GM20431 (cell line): ENCODE data around the gene TRDN.
"Not testable (repeated sequence)": the region's sequence is repeated elsewhere in the genome, so short reads cannot be mapped to it uniquely, and the experiment has no call there.

Source experiments
- in situ Hi-C: fragments of 300-500 bp; cut with MseI, MboI; formaldehyde crosslinking; loops from one replicate; pipeline ENCODE4 v1.15.0; 2020; ENCODE audit warnings: low sequenced_read_pairs; ENCODE audit not compliant: unreplicated experiment

TRDN gene

DNA sequence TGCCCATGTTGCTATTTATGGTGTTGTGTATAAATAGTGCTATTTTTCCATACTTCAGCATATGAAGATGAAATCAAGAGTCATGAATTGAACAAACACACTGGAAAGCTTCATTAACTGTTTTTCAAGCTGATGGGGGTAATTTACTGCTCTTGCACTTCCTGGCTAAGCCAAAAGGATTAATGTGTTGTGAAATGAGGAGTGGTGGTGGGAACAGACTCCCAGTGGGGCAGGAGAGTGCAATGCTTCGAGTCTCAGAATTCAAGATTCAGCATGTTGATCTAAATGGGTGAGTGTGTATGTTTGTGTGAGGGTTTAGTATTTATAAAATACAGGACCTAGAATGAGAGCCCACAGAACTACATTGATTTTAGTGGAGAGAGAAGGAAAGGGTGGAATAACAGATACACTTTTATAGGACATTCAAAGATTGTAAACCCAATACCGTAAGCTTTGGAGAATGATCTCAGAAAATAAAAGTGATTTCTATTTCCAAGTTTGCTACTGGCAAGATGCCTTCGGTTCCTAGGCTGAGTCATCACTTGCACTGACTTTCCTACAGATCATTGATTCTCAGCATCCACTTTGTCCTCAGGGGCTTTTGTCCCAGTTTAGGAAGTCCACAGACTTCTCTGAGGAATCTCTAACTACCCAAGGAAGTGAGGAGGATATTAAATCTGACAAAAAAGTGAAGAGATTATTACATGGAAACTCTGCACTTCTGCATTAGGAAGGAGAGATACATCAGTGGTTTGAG lies 303.6 kb downstream of the TRDN start:
- in situ Hi-C loops, result no loop called here

DNA sequence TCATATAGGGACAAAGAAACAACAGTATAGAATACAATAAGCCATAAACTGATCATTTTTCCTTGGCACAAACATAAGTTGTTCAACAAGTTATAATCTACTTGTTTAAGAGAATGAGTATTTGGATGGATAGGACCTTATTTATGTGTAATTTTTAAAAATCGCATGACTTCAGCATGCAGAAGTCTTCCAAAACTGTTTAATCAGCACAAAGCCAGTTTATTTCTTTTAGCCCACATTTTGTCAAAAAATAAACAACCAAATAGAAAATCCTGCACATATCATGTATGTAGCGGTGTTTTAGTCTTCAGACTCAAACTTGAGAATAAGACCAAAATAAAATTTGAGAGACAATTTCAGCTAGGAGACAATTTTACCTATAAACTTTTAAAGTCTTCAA lies 304.7 kb downstream of the TRDN start:
- in situ Hi-C loops, result no loop called here

DNA sequence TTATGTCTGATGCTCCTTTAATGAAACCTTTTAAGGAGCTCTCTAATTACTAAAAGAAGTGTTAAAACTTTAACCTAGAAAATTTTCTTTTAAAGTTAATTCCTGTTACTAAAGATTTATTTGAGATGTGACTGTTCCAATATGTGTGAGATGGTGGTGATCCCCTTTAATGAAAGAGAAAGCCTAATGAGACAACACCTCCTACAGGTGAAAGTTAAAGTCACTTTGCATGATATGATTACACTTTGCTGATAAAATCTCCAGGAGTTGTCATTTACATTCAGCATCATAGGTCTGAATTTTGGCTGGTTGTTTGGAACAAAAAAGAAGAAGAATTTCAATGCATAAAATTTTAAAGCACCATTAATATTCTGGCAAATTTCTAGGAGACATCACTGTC lies 307.4 kb downstream of the TRDN start:
- in situ Hi-C loops, result no loop called here

DNA sequence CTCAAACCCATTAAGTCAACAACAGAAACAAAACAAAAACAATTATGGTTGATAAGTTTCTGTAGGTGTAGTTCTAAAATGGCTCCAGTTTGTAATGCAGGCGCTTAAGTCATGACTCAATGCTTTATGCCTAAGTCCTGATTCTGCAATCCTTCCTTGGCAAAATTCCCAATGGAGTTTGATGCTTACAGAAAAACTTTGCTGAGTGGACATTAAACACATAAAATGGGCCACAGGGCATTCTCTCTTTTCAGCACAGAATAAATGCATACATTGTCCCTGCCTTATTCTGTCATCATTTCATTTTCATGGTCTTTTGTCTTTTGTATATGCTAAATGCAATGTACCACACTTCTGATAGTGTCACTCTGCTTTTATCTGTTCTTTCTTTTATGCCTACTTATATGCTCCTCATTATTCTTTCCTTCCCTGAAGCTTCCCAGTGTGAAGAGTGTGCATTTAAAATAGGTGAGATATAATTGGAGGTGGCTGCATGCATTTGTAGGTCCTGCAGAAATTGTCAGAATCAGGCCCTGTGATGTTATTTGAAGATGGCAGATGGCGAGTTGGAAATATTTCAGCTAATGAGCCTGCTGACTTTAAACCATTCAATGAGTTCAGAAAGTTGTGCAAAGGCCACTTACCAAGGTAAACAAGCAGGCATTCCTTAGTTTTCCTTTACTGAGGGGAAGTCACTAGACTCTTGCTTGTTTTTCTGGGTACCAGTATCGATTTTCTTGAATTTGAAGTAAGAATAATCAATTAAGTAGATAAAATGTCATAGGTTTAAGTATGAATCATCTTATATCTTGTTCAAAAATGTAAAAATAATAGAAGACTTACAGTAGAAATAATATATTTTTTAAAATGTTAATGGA lies 313.1 kb downstream of the TRDN start:
- in situ Hi-C loops, result loop anchor here (25.0 kb wide), 1 partner anchor 461 kb away; no protein-coding TSS in a partner anchor

- in situ Hi-C loops, result loop anchor here (25.0 kb wide), 1 partner anchor 459 kb away; no protein-coding TSS in a partner anchor
Observed at GRCh38 chr6:123321020-123321419, 315.7 kb downstream of the TRDN start.

GRCh38 chr6:123316733-123317323 lies 319.9 kb downstream of the TRDN start:
- in situ Hi-C loops, result loop anchor here (25.0 kb wide), 1 partner anchor 455 kb away; no protein-coding TSS in a partner anchor

GRCh38 chr6:123314459-123314858 lies 322.3 kb downstream of the TRDN start:
- in situ Hi-C loops, result loop anchor here (25.0 kb wide), 1 partner anchor 452 kb away; no protein-coding TSS in a partner anchor

GRCh38 chr6:123309130-123309529 lies 327.6 kb downstream of the TRDN start:
- in situ Hi-C loops, result loop anchor here (25.0 kb wide), 1 partner anchor 447 kb away; no protein-coding TSS in a partner anchor

DNA sequence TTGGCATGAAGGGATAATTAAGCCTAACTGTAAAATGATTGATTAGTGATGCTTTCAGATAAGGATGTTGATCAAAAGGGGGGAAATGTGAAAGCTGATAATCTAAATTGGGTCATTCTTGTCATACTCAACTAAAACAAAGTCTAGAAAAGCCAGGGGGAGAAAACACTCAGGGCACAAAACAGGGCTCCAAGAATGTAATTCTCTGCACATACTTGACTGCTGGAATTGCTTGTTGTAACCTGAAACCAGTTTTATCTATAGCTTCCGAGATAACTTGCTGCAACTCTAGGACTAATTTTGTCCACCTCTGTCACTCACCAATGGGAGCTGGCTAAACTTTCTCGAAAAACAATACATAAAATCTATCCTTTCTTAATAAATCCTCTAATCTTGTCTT lies 330.4 kb downstream of the TRDN start:
- in situ Hi-C loops, result loop anchor here (25.0 kb wide), 1 partner anchor 444 kb away; no protein-coding TSS in a partner anchor

GRCh38 chr6:123295672-123296071 lies 341.1 kb downstream of the TRDN start:
- in situ Hi-C loops, result no loop called here

GRCh38 chr6:123295181-123295580 lies 341.6 kb downstream of the TRDN start:
- in situ Hi-C loops, result no loop called here

DNA sequence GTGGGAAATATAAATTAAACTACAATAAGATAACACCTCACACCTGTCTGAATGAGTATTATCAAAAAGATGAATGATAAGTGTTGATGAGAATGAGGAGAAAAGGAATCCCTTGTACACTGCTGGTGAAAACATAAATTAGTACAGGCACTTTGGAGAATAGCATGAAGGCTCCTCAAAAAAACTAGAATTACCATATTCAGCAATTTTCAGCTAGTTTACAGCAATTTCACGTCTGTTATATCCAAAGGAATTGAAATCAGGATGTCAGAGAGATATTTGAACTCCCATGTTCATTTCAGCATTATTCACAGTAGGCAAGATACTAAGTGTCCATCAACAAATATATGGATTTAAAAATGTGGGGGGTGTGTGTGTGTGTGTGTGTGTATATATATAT lies 348.1 kb downstream of the TRDN start:
- in situ Hi-C loops, result no loop called here

DNA sequence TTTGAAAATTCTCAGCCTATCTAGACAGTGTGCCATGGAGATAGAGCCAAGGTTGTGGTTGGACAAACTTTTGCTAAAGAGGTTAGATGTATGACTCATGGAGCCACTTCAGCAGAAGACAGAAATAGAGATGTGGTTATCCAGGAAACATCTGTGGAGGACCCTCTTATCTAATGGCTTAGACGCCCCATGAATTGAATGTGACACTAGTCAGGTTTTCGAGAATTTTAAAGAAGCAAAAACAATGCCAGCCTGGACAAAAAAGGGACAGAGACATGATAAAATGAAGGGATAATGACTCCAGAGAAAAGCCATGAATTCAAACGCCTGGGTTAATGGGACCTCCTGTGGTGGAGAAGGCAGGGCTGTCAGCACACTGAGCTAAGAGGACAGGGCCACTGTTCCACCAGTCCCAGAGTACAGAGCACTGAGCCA lies 360.2 kb downstream of the TRDN start:
- in situ Hi-C loops, result no loop called here

DNA sequence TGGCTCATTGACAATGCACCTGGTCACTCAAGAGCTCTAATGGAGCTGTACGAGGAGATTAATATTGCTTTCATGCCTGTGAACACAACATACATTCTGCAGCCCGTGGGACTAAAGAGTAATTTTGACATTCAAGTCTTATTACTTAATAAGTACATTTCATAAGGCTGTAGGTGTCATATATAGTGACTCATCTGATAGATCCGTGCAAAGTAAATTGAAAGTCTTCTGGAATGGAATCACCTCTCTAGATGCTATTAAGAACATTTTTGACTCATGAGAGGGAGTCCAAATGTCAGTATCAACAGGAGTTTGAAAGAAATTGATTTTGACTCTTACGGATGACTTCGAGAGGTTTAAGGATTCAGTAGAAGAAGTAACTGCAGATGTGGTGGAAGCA lies 372.8 kb downstream of the TRDN start:
- in situ Hi-C loops, result no loop called here

GRCh38 chr6:123240626-123241025 lies 396.1 kb downstream of the TRDN start:
- in situ Hi-C loops, result no loop called here

GRCh38 chr6:123233336-123233735 lies 403.4 kb downstream of the TRDN start:
- in situ Hi-C loops, result no loop called here

DNA sequence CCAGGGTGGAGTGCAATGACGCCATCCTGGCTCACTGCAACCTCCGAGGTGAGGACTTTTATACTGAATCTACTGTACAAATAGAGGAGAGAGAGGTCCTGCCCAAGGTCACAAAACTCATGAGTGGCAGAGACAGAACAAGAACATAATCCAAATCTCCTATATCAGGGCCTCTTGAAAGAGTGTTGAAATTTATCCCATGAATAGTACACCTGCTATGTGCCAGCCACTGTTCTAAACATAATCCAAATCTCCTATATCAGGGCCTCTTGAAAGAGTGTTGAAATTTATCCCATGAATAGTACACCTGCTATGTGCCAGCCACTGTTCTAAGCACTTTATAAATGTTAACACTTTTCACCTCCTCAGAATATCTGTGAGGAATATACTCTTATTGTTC lies 409.0 kb downstream of the TRDN start:
- in situ Hi-C loops, result not testable (repeated sequence)

- in situ Hi-C loops, result no loop called here
Observed at GRCh38 chr6:123226398-123226797, 410.4 kb downstream of the TRDN start.

DNA sequence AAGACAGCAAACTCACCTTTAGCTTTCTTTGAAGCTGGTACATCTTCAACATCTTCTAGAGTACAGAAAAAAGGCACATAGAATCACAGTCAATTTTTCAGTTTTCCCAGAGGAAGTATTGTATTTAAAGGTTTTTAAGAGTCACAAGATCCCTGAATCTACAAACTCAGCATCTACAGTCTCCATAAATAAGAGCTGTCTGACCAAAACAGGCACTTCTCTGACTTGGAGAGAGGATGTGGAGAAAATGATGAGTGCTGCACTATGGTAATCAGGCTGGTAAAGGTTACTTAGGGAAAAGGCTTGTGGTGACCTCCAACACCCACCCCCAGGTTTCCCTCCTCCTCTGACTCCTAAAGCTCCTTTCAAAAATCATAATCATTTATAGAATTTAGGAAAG lies 412.7 kb downstream of the TRDN start:
- in situ Hi-C loops, result no loop called here

DNA sequence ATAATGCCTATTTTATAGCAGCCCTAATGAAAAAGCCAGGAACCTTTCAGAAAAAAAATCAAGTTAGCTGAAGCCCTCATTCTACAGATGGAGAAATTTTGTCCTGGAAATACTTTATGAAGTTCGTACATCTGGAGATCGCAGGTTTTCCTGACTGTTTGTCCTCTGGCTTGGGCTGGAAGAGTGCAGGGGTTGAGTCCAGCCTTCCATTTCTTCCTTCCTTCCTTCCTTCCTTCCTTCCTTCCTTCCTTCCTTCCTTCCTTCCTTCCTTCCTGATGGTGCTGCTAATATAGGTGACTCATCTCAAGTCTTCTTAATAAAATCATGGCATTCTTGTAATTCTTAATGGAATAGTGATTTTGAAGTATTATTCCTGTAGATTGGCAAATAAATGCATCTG lies 413.3 kb downstream of the TRDN start:
- in situ Hi-C loops, result no loop called here
